HG02763 (cell line): Measurements from ENCODE around the gene TOR1B.
"Not testable (repeated sequence)": the region's sequence is repeated elsewhere in the genome, so short reads cannot be mapped to it uniquely, and the experiment has no call there.

Experiments
- ATAC-seq: cut with Tn5 transposase; IDR thresholded peaks from one replicate; pipeline ENCODE4 v1.9.1; 2021; ENCODE audit warnings: mild to moderate bottlenecking, moderate library complexity; ENCODE audit not compliant: unreplicated experiment

TOR1B gene

GRCh38 chr9:129776096-129776495 is 26.9 kb upstream of the TOR1B start:
- not testable (repeated sequence) for ATAC-seq

GRCh38 chr9:129776566-129776937 is 26.4 kb upstream of the TOR1B start:
- ATAC-seq, result no peak

- ATAC-seq, result no peak
Observed at GRCh38 chr9:129776938-129777768, 25.8 kb upstream of the TOR1B start.

GRCh38 chr9:129777769-129778130 is 25.2 kb upstream of the TOR1B start:
- ATAC-seq, result no peak

DNA sequence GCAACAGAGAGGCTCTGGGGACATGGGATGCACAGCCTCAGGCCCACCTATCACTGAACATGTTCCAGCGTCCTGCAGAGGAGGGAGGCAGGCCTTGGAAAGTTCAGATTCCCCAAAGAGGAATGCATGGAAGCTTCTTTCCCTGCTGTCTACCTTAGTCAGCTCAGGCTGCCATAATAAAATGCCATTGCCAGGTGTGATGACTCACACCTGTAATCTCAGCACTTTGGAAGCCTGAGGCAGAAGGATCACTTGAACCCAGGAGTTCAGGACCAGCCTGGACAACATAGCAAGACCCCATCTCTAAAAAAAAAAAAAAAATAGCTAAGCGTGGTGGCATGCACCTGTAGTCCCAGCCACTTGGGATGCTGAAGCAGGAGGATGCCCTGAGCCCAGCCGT is 24.5 kb upstream of the TOR1B start:
- ATAC-seq, result no peak

DNA sequence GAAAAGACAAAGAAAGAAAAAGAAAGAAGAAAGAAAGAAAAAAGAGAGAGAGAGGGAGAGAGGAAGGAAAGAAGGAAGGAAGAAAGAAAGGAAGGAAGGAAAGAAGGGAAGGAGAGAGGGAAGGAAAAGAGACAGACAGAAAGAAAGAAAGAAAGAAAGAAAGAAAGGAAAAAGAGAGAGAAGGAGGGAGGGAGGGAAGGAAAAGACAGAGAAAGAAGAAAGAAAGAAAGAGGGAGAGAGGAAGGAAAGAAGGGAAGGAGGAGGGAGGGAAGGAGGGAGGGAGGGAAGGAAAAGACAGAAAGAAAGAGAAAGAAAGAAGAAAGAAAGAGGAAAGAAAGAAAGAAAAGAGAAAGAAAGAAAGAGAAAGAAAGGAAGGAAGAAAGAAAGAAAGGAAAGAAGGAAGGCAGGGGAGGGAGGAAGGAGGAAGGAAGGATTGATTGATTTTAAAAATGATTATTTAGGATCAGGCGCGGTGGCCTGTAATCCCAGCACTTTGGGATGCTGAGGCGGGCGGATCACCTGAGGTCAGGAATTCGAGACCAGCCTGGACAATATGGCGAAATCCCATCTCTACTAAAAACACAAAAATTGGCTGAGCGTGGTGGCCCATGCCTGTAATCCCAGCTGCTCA is 23.3 kb upstream of the TOR1B start:
- ATAC-seq, result no peak

GRCh38 chr9:129781131-129781530 is 21.9 kb upstream of the TOR1B start:
- no peak for ATAC-seq

- no peak for ATAC-seq
Observed at GRCh38 chr9:129781981-129782380, 21.0 kb upstream of the TOR1B start.

GRCh38 chr9:129783516-129784361 is 19.2 kb upstream of the TOR1B start:
- ATAC-seq, result no peak

GRCh38 chr9:129784970-129785369 is 18.0 kb upstream of the TOR1B start:
- ATAC-seq, result not testable (repeated sequence)

DNA sequence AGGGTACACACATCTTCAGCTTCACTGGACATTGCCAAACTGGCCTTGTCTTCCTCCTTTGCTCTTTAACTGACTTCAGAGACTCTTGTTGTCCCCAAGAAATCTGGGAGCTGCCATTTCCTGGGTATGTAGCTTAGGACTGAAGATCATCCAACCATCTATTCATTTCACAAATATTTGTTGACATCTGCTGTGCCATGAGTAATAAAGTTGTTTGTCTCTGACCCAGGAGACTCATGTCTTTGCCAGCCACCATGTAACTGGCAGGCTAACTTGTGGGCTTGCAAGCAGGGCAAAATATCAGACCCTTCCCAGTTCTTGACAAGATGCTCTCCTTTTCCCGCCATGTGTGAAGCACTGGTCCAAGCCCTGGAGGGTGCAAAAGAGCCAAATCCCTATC is 17.1 kb upstream of the TOR1B start:
- no peak for ATAC-seq

GRCh38 chr9:129786481-129786880 is 16.5 kb upstream of the TOR1B start:
- no peak for ATAC-seq

DNA sequence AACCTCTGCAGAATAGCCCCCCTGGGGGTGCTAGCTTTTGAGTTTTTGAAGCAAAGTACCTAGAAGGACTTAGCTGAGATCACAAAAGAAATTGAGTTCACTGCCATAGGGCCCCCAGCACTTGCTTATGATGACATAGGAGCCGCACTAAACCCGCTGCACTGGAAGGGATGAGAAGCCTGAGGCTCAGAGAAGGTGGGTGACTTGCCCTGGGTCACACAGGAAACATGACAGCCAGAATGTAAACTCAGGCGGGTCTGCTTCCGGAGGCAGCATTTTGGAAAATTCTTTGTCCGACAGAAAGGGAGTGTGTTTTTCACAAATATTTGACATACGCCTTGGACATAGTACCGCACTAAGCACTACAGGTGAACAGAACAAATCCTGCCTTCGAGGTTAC is 8.4 kb upstream of the TOR1B start:
- ATAC-seq, result no peak

- not testable (repeated sequence) for ATAC-seq
Observed at GRCh38 chr9:129796029-129796428, 7.0 kb upstream of the TOR1B start.

DNA sequence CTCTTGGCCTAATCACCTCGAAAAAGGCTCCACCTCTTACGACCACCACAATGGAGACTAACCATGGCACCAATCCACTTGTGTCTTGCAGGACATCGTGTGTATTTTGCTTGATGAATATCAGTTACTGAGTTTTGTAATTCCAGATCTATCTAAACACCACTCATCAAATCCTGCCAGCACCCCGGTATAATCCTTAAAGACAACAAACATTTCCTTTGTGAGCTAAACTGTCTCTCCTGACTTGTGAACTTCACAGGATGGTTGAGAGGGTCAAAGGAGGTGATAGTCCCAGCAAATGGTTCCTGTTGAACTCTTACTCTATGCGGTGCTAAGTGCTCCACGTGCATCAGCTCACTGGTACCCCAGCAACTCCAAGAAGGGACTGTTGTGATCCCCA is 4.0 kb upstream of the TOR1B start:
- ATAC-seq, result no peak

GRCh38 chr9:129801504-129801903 is 1.5 kb upstream of the TOR1B start:
- no peak for ATAC-seq

DNA sequence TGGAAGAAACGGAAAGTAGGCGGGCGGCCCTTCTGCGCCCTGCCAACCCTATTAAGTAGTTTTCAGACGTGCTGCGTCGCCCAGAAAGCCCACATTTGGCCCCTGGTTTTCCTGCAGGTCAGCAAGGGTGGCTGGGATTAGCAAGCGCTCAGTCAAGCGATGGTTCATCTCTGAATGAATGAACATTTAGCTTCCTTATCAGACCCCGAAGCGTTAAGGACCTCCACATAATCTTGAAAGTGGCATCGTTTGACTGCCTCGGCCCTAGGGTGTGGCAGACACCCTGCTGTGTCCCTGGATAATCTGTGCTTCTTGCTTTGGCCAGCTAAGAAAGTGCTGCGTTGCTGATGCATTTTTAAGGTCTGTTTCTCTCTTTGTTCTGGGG is 684 bp downstream of the TOR1B start:
- no peak for ATAC-seq

DNA sequence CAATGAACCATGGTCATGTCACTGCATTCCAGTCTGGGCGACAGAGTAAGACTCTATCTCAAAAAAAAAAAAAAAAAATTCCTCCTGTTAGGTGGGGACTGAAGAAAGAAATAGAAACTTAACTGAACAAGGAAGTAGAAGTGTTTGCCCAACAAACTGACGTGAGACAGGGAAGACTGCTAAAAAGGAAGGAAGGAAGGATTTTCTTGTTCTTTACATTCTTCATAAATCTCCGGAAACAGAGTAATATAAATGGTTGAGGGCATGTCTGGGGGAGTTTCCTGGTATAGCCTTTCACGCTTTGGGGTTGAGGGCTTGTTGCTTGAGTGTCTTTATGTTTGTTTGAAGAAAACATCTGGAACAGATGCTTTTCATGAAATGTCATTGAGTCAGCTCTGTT is 3.1 kb downstream of the TOR1B start:
- no peak for ATAC-seq

- no peak for ATAC-seq
Observed at GRCh38 chr9:129809346-129809745, 6.4 kb downstream of the TOR1B start.

- ATAC-seq, result no peak
Observed at GRCh38 chr9:129810116-129810515, 7.1 kb downstream of the TOR1B start.

DNA sequence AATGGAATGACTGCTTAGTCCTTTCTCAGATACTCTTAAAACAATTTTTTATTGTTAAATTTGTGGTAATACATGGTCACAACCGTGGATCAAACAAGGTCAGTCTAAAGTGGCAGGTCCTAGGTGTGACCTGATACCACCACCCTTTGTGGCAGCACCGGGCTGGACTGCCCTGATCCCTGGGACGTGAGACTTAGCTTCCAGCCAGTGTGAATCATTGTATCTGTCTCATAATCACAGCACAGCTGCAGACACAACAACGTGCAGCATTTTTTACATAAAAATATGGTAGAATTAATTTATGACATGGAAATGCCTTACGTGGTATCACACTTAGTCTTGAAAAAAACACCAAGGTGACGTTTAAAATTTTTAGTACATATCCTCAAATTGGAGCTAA is 7.8 kb downstream of the TOR1B start:
- no peak for ATAC-seq

- ATAC-seq, result no peak
Observed at GRCh38 chr9:129811967-129812363, 9.0 kb downstream of the TOR1B start.
